NK-92 (cell line): Measurements from ENCODE around the gene NDFIP2.

Source experiments
- DNase-seq: peaks from one replicate; lab custom pipeline; 2025; ENCODE audit not compliant: unreplicated experiment; lab: John Stamatoyannopoulos, UW

Gene NDFIP2

GRCh38 chr13:79492918-79493594 is 12.1 kb downstream of the NDFIP2 start:
- no peak for DNase-seq

GRCh38 chr13:79496188-79496587 is 15.2 kb downstream of the NDFIP2 start:
- DNase-seq = no peak

- no peak for DNase-seq
Measured at GRCh38 chr13:79497064-79497463, 16.1 kb downstream of the NDFIP2 start.

GRCh38 chr13:79497852-79498251 is 16.9 kb downstream of the NDFIP2 start:
- DNase-seq = no peak

- DNase-seq = no peak
Measured at GRCh38 chr13:79500829-79501228, 19.9 kb downstream of the NDFIP2 start.

GRCh38 chr13:79501538-79502232 is 20.7 kb downstream of the NDFIP2 start:
- DNase-seq = no peak

- no peak for DNase-seq
Measured at GRCh38 chr13:79502859-79503468, 22.0 kb downstream of the NDFIP2 start.

- no peak for DNase-seq
Measured at GRCh38 chr13:79503473-79504017, 22.6 kb downstream of the NDFIP2 start.

- DNase-seq = no peak
Measured at GRCh38 chr13:79508224-79508961, 27.4 kb downstream of the NDFIP2 start.

GRCh38 chr13:79511611-79512010 is 30.7 kb downstream of the NDFIP2 start:
- no peak for DNase-seq

- no peak for DNase-seq
Measured at GRCh38 chr13:79512950-79513349, 32.0 kb downstream of the NDFIP2 start.

GRCh38 chr13:79516595-79516994 is 35.6 kb downstream of the NDFIP2 start:
- DNase-seq = no peak

GRCh38 chr13:79519255-79519654 is 38.3 kb downstream of the NDFIP2 start:
- DNase-seq = no peak

- DNase-seq = no peak
Measured at GRCh38 chr13:79522583-79522982, 41.6 kb downstream of the NDFIP2 start.

- DNase-seq = no peak
Measured at GRCh38 chr13:79525064-79525857, 44.3 kb downstream of the NDFIP2 start.

- DNase-seq = no peak
Measured at GRCh38 chr13:79527698-79528097, 46.7 kb downstream of the NDFIP2 start.

- DNase-seq = no peak
Measured at GRCh38 chr13:79528356-79528755, 47.4 kb downstream of the NDFIP2 start.

- no peak for DNase-seq
Measured at GRCh38 chr13:79528759-79529191, 47.8 kb downstream of the NDFIP2 start.

- DNase-seq = no peak
Measured at GRCh38 chr13:79529817-79530216, 48.9 kb downstream of the NDFIP2 start.

- DNase-seq = no peak
Measured at GRCh38 chr13:79530270-79530669, 49.3 kb downstream of the NDFIP2 start.
